Esophagus muscularis mucosa (tissue), 4 donors: ENCODE measurements around the gene OTOG. TPM values are rescaled to one million over a fixed set of nuclear protein-coding genes. Genes with fewer than 3 reads are reported as not detected.

Experiments
- DNase-seq: peaks from one replicate; pipeline ENCODE4 v3.0.0-alpha.2; 2017; ENCODE audit errors: extremely low spot score
- H3K27ac ChIP-seq, 4 donors: fragments of 200-600 bp; sonication (generic); replicated peaks in 1 of 4; 1 replicate in 3 of 4; 2 replicates in 1 of 4; pipeline ENCODE4 v1.5.1; 2016 to 2019; ENCODE audit warnings: mild to moderate bottlenecking in 1 of 4
- H3K27me3 ChIP-seq, 4 donors: fragments of 200-600 bp; sonication (generic); one replicate each; pipeline versions ENCODE4 v1.5.1 to v1.6.0; 2016 to 2019
- H3K36me3 ChIP-seq, 4 donors: fragments of 200-600 bp; sonication (generic); one replicate each; pipeline ENCODE4 v1.5.1; 2016 to 2019
- H3K4me1 ChIP-seq, 4 donors: fragments of 200-600 bp; sonication (generic); one replicate each; pipeline ENCODE4 v1.5.1; 2016 to 2019
- H3K4me3 ChIP-seq, 4 donors: fragments of 200-600 bp; sonication (generic); 1 replicate in 2 of 4; 2 replicates in 2 of 4; pipeline ENCODE4 v1.5.1; 2016 to 2019; ENCODE audit warnings: mild to moderate bottlenecking in 4 of 4, moderate library complexity in 1 of 4
- H3K9me3 ChIP-seq, 4 donors: fragments of 200-600 bp; sonication (generic); 1 replicate in 3 of 4; 2 replicates in 1 of 4; pipeline ENCODE4 v1.5.1; 2016 to 2019
- EP300 ChIP-seq: sonication (generic); formaldehyde crosslinking; IDR thresholded peaks from one replicate; pipeline ENCODE4 v1.6.1; 2017; ENCODE audit warnings: antibody characterized with exemption
- POLR2A ChIP-seq: fragments of 450-650 bp; IDR thresholded peaks from one replicate; pipeline ENCODE4 v1.6.1; 2017; ENCODE audit warnings: antibody characterized with exemption, moderate library complexity, mild to moderate bottlenecking, low read depth
- POLR2AphosphoS5 ChIP-seq, 2 donors: sonication (generic); formaldehyde crosslinking; IDR thresholded peaks; one replicate each; pipeline ENCODE4 v1.6.1; 2017; ENCODE audit warnings: antibody characterized with exemption in 2 of 2
- WGBS: methylation state at CpG from one replicate; pipeline ENCODE4 v1.1.5; 2018; 5-methylcytosine and 5-hydroxymethylcytosine counted together
- intact Hi-C: fragments of 100-400 bp; cut with DNase I; formaldehyde crosslinking; loops from one replicate; pipeline ENCODE4 v1.15.1; 2023
- total RNA-seq, 4 donors: library from RNA; depleted of rRNA; stranded (reverse); fragments of >200 nt; gene quantifications; one replicate each; pipeline versions ENCODE4 v1.1.0 to v1.2.1, GENCODE V29; 2016
- TF ChIP-seq, protein P1 (sequence below), 3 experiments: fragments of 200-600 bp in 2 of 3; fragments of 450-650 bp in 1 of 3; sonication (generic) in 2 of 3; IDR thresholded peaks; one replicate each; pipeline ENCODE4 v1.5.1; 2017 to 2019; ENCODE audit warnings: antibody characterized with exemption in 3 of 3, mild to moderate bottlenecking in 2 of 3, moderate library complexity in 1 of 3

OTOG gene
- total RNA-seq, 4 donors from 2014 or later = not detected

DNA sequence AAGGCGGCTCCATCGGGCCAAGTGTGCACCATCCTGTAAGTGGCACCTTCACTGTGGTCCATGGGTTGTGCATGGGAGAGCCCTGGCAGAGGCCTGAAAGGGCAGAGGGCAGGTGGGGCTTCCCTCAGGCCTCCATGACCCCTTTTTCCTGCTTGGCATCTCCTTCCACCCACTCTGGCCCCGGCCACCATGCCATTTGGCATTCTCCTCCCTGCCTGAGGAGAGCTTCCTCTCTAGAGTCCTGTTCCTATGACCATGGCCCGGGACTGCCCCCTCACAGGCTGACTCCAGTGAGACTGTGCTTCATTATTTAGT is 4.9 kb downstream of the OTOG start:
- H3K9me3 ChIP-seq = no peaks in the 10 kb centered on the region
- H3K4me3 ChIP-seq = no peak overlapping the region
- TF ChIP-seq, protein P1, sequence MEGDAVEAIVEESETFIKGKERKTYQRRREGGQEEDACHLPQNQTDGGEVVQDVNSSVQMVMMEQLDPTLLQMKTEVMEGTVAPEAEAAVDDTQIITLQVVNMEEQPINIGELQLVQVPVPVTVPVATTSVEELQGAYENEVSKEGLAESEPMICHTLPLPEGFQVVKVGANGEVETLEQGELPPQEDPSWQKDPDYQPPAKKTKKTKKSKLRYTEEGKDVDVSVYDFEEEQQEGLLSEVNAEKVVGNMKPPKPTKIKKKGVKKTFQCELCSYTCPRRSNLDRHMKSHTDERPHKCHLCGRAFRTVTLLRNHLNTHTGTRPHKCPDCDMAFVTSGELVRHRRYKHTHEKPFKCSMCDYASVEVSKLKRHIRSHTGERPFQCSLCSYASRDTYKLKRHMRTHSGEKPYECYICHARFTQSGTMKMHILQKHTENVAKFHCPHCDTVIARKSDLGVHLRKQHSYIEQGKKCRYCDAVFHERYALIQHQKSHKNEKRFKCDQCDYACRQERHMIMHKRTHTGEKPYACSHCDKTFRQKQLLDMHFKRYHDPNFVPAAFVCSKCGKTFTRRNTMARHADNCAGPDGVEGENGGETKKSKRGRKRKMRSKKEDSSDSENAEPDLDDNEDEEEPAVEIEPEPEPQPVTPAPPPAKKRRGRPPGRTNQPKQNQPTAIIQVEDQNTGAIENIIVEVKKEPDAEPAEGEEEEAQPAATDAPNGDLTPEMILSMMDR (IDR thresholded peaks at IDR 0.05) = no peak
- no peak for TF ChIP-seq POLR2AphosphoS5 (IDR thresholded peaks at IDR 0.05)
- TF ChIP-seq EP300 = no peak
- TF ChIP-seq POLR2A = no peak
- no peak overlapping the region for H3K27ac ChIP-seq
- 91% methylated on average over 4 of the region's 4 CpGs for WGBS
- no peaks in the 10 kb centered on the region for H3K4me1 ChIP-seq
- intact Hi-C loops = no loop called here
- DNase-seq = no peak
- no peaks in the 10 kb centered on the region for H3K36me3 ChIP-seq
- peaks cover 0 to 51% (median 6%) of the 10 kb centered on the region in 4 donors for H3K27me3 ChIP-seq

DNA sequence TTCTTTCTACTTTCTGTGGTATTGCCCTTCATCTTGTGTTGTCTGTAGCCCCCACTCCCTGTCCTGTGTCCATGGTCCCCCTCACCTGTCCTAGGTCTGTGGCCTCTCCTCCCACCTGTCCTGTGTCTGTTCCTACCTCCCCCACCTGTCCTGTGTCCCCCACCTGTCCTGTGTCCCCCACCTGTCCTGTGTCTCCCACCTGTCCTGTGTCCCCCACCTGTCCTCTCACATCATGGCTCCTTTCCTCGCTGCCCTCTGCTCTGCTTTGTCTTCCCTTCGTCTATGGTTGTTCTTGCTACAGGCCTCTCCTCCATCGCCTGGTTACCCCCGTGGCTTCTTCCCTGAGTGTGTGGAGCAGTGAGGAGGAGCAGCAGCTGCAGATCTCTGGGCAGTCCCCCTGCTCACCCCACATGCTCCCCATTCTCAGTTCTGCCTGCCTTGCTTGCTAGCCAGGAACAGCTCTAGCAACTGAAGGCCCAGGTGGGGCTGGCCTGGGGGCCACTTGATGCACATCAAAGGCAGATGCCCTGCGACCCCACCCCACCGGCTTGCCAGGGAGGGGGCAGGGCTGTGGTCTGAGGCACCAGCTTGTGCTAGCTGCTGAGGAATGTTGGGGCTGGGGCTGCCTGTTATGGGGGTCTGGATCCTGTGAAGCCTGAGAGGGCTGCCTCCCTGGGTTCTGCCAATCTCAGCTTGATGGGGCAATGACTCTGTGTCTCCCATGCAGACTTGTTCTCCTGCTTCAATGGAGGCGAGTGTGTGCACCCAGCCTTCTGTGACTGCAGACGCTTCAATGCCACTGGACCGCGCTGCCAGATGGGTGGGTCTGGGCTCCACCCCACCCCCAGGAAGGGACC is 5.6 kb downstream of the OTOG start:
- peaks cover 0 to 51% (median 3%) of the 10 kb centered on the region in 4 donors for H3K27me3 ChIP-seq
- DNase-seq = no peak
- no peak for TF ChIP-seq POLR2AphosphoS5 (IDR thresholded peaks at IDR 0.05)
- no peak for TF ChIP-seq POLR2A
- TF ChIP-seq EP300 = no peak
- TF ChIP-seq, protein P1 (IDR thresholded peaks at IDR 0.05) = no peak
- 85% methylated on average over 5 of the region's 10 CpGs for WGBS
- no peak overlapping the region for H3K4me3 ChIP-seq
- no peaks in the 10 kb centered on the region for H3K36me3 ChIP-seq
- H3K9me3 ChIP-seq = no peaks in the 10 kb centered on the region
- intact Hi-C loops = no loop called here
- no peaks in the 10 kb centered on the region for H3K4me1 ChIP-seq
- H3K27ac ChIP-seq = no peak overlapping the region

DNA sequence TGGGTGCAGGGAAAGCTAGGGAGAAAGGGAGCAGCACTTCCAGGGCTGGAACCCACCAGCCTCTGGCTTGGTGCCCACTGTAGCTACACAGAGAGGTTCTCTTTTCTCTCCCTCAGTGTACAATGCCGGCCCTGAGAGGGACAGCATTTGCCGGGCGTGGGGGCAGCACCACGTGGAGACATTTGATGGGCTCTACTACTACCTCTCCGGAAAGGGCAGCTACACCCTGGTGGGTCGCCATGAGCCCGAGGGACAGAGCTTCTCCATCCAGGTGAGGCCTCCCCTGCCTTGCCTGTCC is 6.1 kb downstream of the OTOG start:
- no peaks in the 10 kb centered on the region for H3K9me3 ChIP-seq
- no peak overlapping the region for H3K27ac ChIP-seq
- no peaks in the 10 kb centered on the region for H3K36me3 ChIP-seq
- DNase-seq = no peak
- no peak overlapping the region for H3K4me3 ChIP-seq
- peaks cover 0 to 51% (median 0%) of the 10 kb centered on the region in 4 donors for H3K27me3 ChIP-seq
- WGBS = 86% methylated on average over 2 of the region's 7 CpGs
- intact Hi-C loops = no loop called here
- no peaks in the 10 kb centered on the region for H3K4me1 ChIP-seq
- TF ChIP-seq, protein P1 (IDR thresholded peaks at IDR 0.05) = no peak
- no peak for TF ChIP-seq POLR2AphosphoS5 (IDR thresholded peaks at IDR 0.05)
- no peak for TF ChIP-seq POLR2A
- no peak for TF ChIP-seq EP300

DNA sequence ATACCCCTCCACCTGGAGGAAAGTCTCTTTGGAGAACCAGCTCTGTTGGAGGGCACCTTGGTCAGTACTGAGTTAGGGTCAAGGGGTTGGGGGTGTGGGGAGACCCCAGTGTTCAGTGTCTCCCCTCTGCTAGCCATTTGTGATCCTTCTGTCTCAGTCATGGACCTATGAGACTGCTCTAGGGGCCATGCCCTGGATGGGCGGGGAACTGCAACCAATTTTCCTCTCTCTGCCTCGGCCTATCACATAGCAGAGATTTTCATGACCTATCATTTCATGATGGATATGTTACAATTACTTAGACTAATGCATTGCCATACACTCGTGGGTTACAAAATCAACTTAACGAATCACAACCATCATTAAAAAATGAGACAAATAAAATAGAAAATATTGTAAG is 7.4 kb downstream of the OTOG start:
- Histone ChIP-seq H3K4me1 (no peaks in the 10 kb centered on the region), H3K27me3 (peaks cover 0 to 51% (median 0%) of the 10 kb centered on the region in 4 donors), H3K4me3 (no peak overlapping the region), H3K9me3 (no peaks in the 10 kb centered on the region), H3K36me3 (no peaks in the 10 kb centered on the region), H3K27ac (no peak overlapping the region)
- TF ChIP-seq EP300 = no peak
- TF ChIP-seq POLR2AphosphoS5 (IDR thresholded peaks at IDR 0.05) = no peak
- no peak for TF ChIP-seq POLR2A
- TF ChIP-seq, protein P1 (IDR thresholded peaks at IDR 0.05) = no peak
- intact Hi-C loops = no loop called here
- WGBS = 91% methylated on average over 4 of the region's 4 CpGs
- no peak for DNase-seq

DNA sequence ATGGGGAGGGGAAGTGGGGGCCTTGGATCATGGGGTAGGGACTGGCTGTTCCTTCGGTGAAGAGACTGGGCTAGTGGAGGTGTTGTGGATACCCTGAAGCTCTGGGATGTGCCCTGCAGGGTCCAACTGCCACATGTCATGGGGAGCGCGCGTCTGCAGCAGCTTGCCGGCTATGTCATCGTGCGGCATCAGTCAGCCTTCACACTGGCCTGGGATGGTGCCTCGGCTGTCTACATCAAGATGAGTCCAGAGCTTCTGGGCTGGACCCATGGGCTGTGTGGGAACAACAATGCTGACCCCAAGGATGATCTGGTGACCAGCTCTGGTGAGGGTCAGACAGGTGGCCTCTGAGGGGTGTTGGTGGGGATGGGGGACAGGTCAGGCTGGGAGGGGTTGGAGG is 9.9 kb downstream of the OTOG start:
- H3K27me3 ChIP-seq = peaks cover 0 to 50% (median 0%) of the 10 kb centered on the region in 4 donors
- no peaks in the 10 kb centered on the region for H3K36me3 ChIP-seq
- no peaks in the 10 kb centered on the region for H3K4me1 ChIP-seq
- H3K4me3 ChIP-seq = no peak overlapping the region
- TF ChIP-seq, protein P1 (IDR thresholded peaks at IDR 0.05) = no peak
- TF ChIP-seq POLR2AphosphoS5 (IDR thresholded peaks at IDR 0.05) (no peak), EP300 (no peak), POLR2A (no peak)
- no peak for DNase-seq
- intact Hi-C loops = no loop called here
- WGBS = 83% methylated on average over 1 of the region's 8 CpGs
- no peak overlapping the region for H3K27ac ChIP-seq
- no peaks in the 10 kb centered on the region for H3K9me3 ChIP-seq
